H9 (cell line): Measurements from ENCODE around the gene BRD1. TPM values are rescaled to one million over a fixed set of nuclear protein-coding genes. Genes with fewer than 3 reads are reported as not detected.
A peak's percentile ranks its signal among the peaks of the same experiment; 100 is the strongest.

ENCODE experiments used
- DNase-seq: peaks from one replicate; pipeline ENCODE4 v3.0.0-alpha.2; 2017
- H2AFZ ChIP-seq: one replicate; pipeline ENCODE4 v1.6.1; 2013; ENCODE audit warnings: mild to moderate bottlenecking, low read length, control low read depth, moderate library complexity
- H2AK5ac ChIP-seq: 2 replicates; pipeline ENCODE4 v1.6.1; 2013; ENCODE audit warnings: low read length, control low read depth, mixed read lengths; ENCODE audit not compliant: insufficient read length
- H2BK120ac ChIP-seq: one replicate; pipeline ENCODE4 v1.6.1; 2013; ENCODE audit warnings: low read depth, mild to moderate bottlenecking, low read length, control low read depth, inconsistent platforms; ENCODE audit not compliant: poor library complexity, severe bottlenecking
- H2BK12ac ChIP-seq: 2 replicates; pipeline ENCODE4 v1.6.1; 2013; ENCODE audit warnings: low read length, control low read depth, mixed read lengths, low read depth; ENCODE audit not compliant: insufficient read length
- H2BK15ac ChIP-seq: 2 replicates; pipeline ENCODE4 v1.6.1; 2013; ENCODE audit warnings: low read depth, low read length, control low read depth
- H2BK20ac ChIP-seq: one replicate; pipeline ENCODE4 v1.6.1; 2013; ENCODE audit warnings: low read depth, mild to moderate bottlenecking, low read length, control low read depth, inconsistent platforms; ENCODE audit not compliant: poor library complexity, severe bottlenecking
- H2BK5ac ChIP-seq: 2 replicates; pipeline ENCODE4 v1.6.1; 2013; ENCODE audit warnings: low read length, control low read depth, mixed read lengths; ENCODE audit not compliant: insufficient read length
- H3K14ac ChIP-seq: 2 replicates; pipeline ENCODE4 v1.6.1; 2013; ENCODE audit warnings: low read length, control low read depth; ENCODE audit not compliant: insufficient read depth
- H3K18ac ChIP-seq: 2 replicates; pipeline ENCODE4 v1.6.1; 2013; ENCODE audit warnings: low read depth, mild to moderate bottlenecking, mixed read lengths, low read length, control low read depth; ENCODE audit not compliant: insufficient read length
- H3K23ac ChIP-seq: 2 replicates; pipeline ENCODE4 v1.6.1; 2013; ENCODE audit warnings: low read length, control low read depth, mixed read lengths, low read depth; ENCODE audit not compliant: insufficient read length
- H3K23me2 ChIP-seq: 2 replicates; pipeline ENCODE4 v1.6.1; 2013; ENCODE audit warnings: low read depth, mild to moderate bottlenecking, mixed read lengths, low read length, control low read depth; ENCODE audit not compliant: insufficient read length, poor library complexity, severe bottlenecking
- H3K27ac ChIP-seq: 2 replicates; pipeline ENCODE4 v1.5.1; 2013; ENCODE audit warnings: low read length, control low read depth, mixed read lengths, low read depth; ENCODE audit not compliant: insufficient read length
- H3K27me3 ChIP-seq: 2 replicates; pipeline ENCODE4 v1.6.1; 2013; ENCODE audit warnings: low read length, control low read depth, inconsistent platforms; ENCODE audit not compliant: insufficient read depth
- H3K4ac ChIP-seq: 2 replicates; pipeline ENCODE4 v1.6.1; 2013; ENCODE audit warnings: low read depth, mild to moderate bottlenecking, control low read depth, inconsistent platforms, low read length, moderate library complexity
- H3K4me1 ChIP-seq: 2 replicates; pipeline ENCODE4 v1.6.1; 2013; ENCODE audit warnings: low read length, control low read depth, inconsistent platforms; ENCODE audit not compliant: insufficient read depth
- H3K4me2 ChIP-seq: 2 replicates; pipeline ENCODE4 v1.6.1; 2013; ENCODE audit warnings: low read length, control low read depth, mixed read lengths; ENCODE audit not compliant: insufficient read length, insufficient read depth
- H3K56ac ChIP-seq: 2 replicates; pipeline ENCODE4 v1.6.1; 2013; ENCODE audit warnings: low read depth, mild to moderate bottlenecking, mixed read lengths, low read length, control low read depth; ENCODE audit not compliant: insufficient read length
- H3K79me1 ChIP-seq: 2 replicates; pipeline ENCODE4 v1.6.1; 2013; ENCODE audit warnings: low read depth, mild to moderate bottlenecking, moderate library complexity, low read length, control low read depth, inconsistent platforms; ENCODE audit not compliant: insufficient read depth, poor library complexity, severe bottlenecking
- H3K79me2 ChIP-seq: 2 replicates; pipeline ENCODE4 v1.6.1; 2013; ENCODE audit warnings: low read length, control low read depth, inconsistent platforms; ENCODE audit not compliant: insufficient read depth
- H3K9ac ChIP-seq: 2 replicates; pipeline ENCODE4 v1.6.1; 2013; ENCODE audit warnings: low read length, control low read depth, mixed read lengths; ENCODE audit not compliant: insufficient read length; ENCODE audit errors: extremely low read depth
- H3K9me3 ChIP-seq: one replicate; pipeline ENCODE4 v1.6.1; 2013; ENCODE audit warnings: low read depth, low read length, inconsistent platforms; ENCODE audit not compliant: control insufficient read depth
- H3T11ph ChIP-seq: one replicate; pipeline ENCODE4 v1.6.1; 2013; ENCODE audit warnings: mild to moderate bottlenecking, low read length, control low read depth, inconsistent platforms
- H4K20me1 ChIP-seq: one replicate; pipeline ENCODE4 v1.6.1; 2013; ENCODE audit not compliant: control insufficient read depth, insufficient read length, insufficient read depth
- H4K5ac ChIP-seq: 2 replicates; pipeline ENCODE4 v1.6.1; 2013; ENCODE audit warnings: low read depth, mild to moderate bottlenecking, mixed read lengths, low read length, control low read depth; ENCODE audit not compliant: insufficient read length
- H4K8ac ChIP-seq: replicated peaks from 2 replicates; pipeline ENCODE4 v1.6.1; 2013; ENCODE audit warnings: low read length, control low read depth, mixed read lengths, low read depth; ENCODE audit not compliant: insufficient read length
- H4K91ac ChIP-seq: 2 replicates; pipeline ENCODE4 v1.6.1; 2013; ENCODE audit warnings: low read depth, mild to moderate bottlenecking, moderate library complexity, mixed read lengths, low read length, control low read depth; ENCODE audit not compliant: insufficient read length
- H3K27ac Mint-ChIP-seq, 3 experiments: 2 replicates in 2 of 3; 3 replicates in 1 of 3; pipeline ENCODE4 v1.8.0; 2020 to 2021; ENCODE audit warnings: mixed read lengths in 3 of 3, mild to moderate bottlenecking in 1 of 3, moderate library complexity in 1 of 3
- H3K27me3 Mint-ChIP-seq: 2 replicates; pipeline ENCODE4 v1.8.0; 2021; ENCODE audit warnings: low read depth, mild to moderate bottlenecking, moderate library complexity, mixed read lengths
- H3K36me3 Mint-ChIP-seq, 3 experiments: 2 replicates in 2 of 3; 3 replicates in 1 of 3; pipeline ENCODE4 v1.8.0; 2020 to 2021; ENCODE audit warnings: low read depth in 3 of 3, mixed read lengths in 3 of 3; ENCODE audit not compliant: insufficient read depth in 1 of 3
- H3K4me1 Mint-ChIP-seq, 2 experiments: 2 replicates each; pipeline ENCODE4 v1.8.0; 2020; ENCODE audit warnings: mixed read lengths in 2 of 2
- H3K4me3 Mint-ChIP-seq, 2 experiments: 2 replicates in 1 of 2; 3 replicates in 1 of 2; pipeline ENCODE4 v1.8.0; 2020 to 2021; ENCODE audit warnings: mild to moderate bottlenecking in 2 of 2, mixed read lengths in 2 of 2, moderate library complexity in 1 of 2
- H3K9me3 Mint-ChIP-seq, 2 experiments: 2 replicates in 1 of 2; 3 replicates in 1 of 2; pipeline ENCODE4 v1.8.0; 2020; ENCODE audit warnings: mild to moderate bottlenecking in 2 of 2, mixed read lengths in 2 of 2, moderate library complexity in 1 of 2
- CTCF ChIP-seq: fragments of 200-600 bp; sonication (generic); conservative IDR thresholded peaks from 3 replicates; pipeline ENCODE4 v1.8.0; 2021; ENCODE audit warnings: antibody characterized with exemption, mild to moderate bottlenecking
- WGBS: extraction: QIAGEN DNeasy Blood & Tissue Kit; methylation state at CpG from one replicate; pipeline ENCODE4 v1.1.7; 2013; ENCODE audit warnings: missing lambda C conversion rate, low lambda C conversion rate, mixed read lengths; ENCODE audit not compliant: insufficient read length; ENCODE audit errors: extremely low coverage; 5-methylcytosine and 5-hydroxymethylcytosine counted together
- total RNA-seq: library from RNA; stranded (reverse); gene quantifications from 2 replicates; pipeline ENCODE4 v1.2.1, GENCODE V29; 2021

BRD1 gene
- total RNA-seq, 1 experiment from 2014 or later: 51.3 TPM

GRCh38 chr22:49866646-49867045, 39.0 kb upstream of the BRD1 start:
- no peaks in the 10 kb centered on the region for H3K4me1 ChIP-seq
- H4K20me1 ChIP-seq: no peaks in the 10 kb centered on the region
- Mint-ChIP-seq H3K4me3 (no peak overlapping the region), H3K36me3 (peaks cover 48 to 52% (median 52%) of the 10 kb centered on the region in 3 experiments), H3K4me1 (peaks cover 11 to 13% of the 10 kb centered on the region in 2 experiments), H3K27me3 (no peaks in the 10 kb centered on the region), H3K27ac (peak overlapping the region in 1 of 3 experiments; percentile 60; a peak in 1 of 7 replicates), H3K9me3 (peaks cover 45 to 51% of the 10 kb centered on the region in 2 experiments)
- no peak overlapping the region for H2BK5ac ChIP-seq
- H2BK20ac ChIP-seq: no peak overlapping the region
- peaks cover 12% of the 10 kb centered on the region for H3K79me1 ChIP-seq
- no peak overlapping the region for H3K18ac ChIP-seq
- no peak overlapping the region for H2BK15ac ChIP-seq
- no peak overlapping the region for H2BK12ac ChIP-seq
- peaks cover 29% of the 10 kb centered on the region; the same call in 1 of the 2 replicates for H3K79me2 ChIP-seq
- H3K4me2 ChIP-seq: no peak overlapping the region
- H4K8ac ChIP-seq: no peak overlapping the region
- H3T11ph ChIP-seq: no peak overlapping the region
- H4K5ac ChIP-seq: no peak overlapping the region
- TF ChIP-seq CTCF: no peak
- H3K4ac ChIP-seq: no peak overlapping the region
- no peak overlapping the region for H3K14ac ChIP-seq
- H2AFZ ChIP-seq: no peak overlapping the region
- H2BK120ac ChIP-seq: no peak overlapping the region
- DNase-seq: no peak
- H3K9me3 ChIP-seq: peaks cover 4% of the 10 kb centered on the region
- no peak overlapping the region for H3K23ac ChIP-seq
- no peak overlapping the region for H3K56ac ChIP-seq
- no peaks in the 10 kb centered on the region for H3K27me3 ChIP-seq
- no peak overlapping the region for H3K9ac ChIP-seq
- H2AK5ac ChIP-seq: no peak overlapping the region
- WGBS: no CpG with 5 or more reads among the region's 8 CpGs
- H4K91ac ChIP-seq: no peak overlapping the region
- no peak overlapping the region for H3K27ac ChIP-seq
- H3K23me2 ChIP-seq: no peaks in the 10 kb centered on the region
